ENCODE data around the gene SLC4A1.

Gene SLC4A1

GRCh38 chr17:44233582-44233981 is 34.4 kb downstream of the SLC4A1 start:
- no peak overlapping the region for H3K4me2 ChIP-seq (ENCODE audit: insufficient read depth, low read length)
- no peak overlapping the region for H3K9ac ChIP-seq (ENCODE audit: low read depth, low read length)
- H3K27ac ChIP-seq (ENCODE audit: low read length), result no peak overlapping the region
- TF ChIP-seq CTCF (IDR thresholded peaks at IDR 0.05; ENCODE audit: borderline replicate concordance, extremely low read depth, low read length, poor library complexity, severe bottlenecking) (no peak), EZH2 (IDR thresholded peaks at IDR 0.05; ENCODE audit: borderline replicate concordance, low read depth, low read length, severe bottlenecking) (no peak)
- H3K4me3 ChIP-seq (ENCODE audit: low read depth in 1 of 2, low read length in 2 of 2), result no peak overlapping the region
- no peak for DNase-seq
- no peak for ATAC-seq (ENCODE audit: insufficient read depth, low read depth)
- H3K36me3 ChIP-seq (ENCODE audit: insufficient read depth, low read length), result no peaks in the 10 kb centered on the region
- no peaks in the 10 kb centered on the region for H3K27me3 ChIP-seq (ENCODE audit: insufficient read depth, low read length, poor library complexity)
- H3K4me1 ChIP-seq (ENCODE audit: insufficient read depth, low read length), result no peaks in the 10 kb centered on the region
- H3K9me3 ChIP-seq (ENCODE audit: insufficient read depth, low read length, severe bottlenecking), result no peaks in the 10 kb centered on the region
- no peaks in the 10 kb centered on the region for H4K20me1 ChIP-seq (ENCODE audit: insufficient read depth, low read length)
- no peaks in the 10 kb centered on the region for H3K79me2 ChIP-seq (ENCODE audit: insufficient read depth, low read length)
- H2AFZ ChIP-seq (ENCODE audit: low read depth, low read length), result no peak overlapping the region

GRCh38 chr17:44232061-44232460 is 35.9 kb downstream of the SLC4A1 start:
- no peaks in the 10 kb centered on the region for H3K27me3 ChIP-seq (ENCODE audit: insufficient read depth, low read length, poor library complexity)
- H3K27ac ChIP-seq (ENCODE audit: low read length), result no peak overlapping the region
- TF ChIP-seq CTCF (IDR thresholded peaks at IDR 0.05; ENCODE audit: borderline replicate concordance, extremely low read depth, low read length, poor library complexity, severe bottlenecking) (no peak), EZH2 (IDR thresholded peaks at IDR 0.05; ENCODE audit: borderline replicate concordance, low read depth, low read length, severe bottlenecking) (no peak)
- H3K36me3 ChIP-seq (ENCODE audit: insufficient read depth, low read length), result no peaks in the 10 kb centered on the region
- H3K79me2 ChIP-seq (ENCODE audit: insufficient read depth, low read length), result no peaks in the 10 kb centered on the region
- ATAC-seq (ENCODE audit: insufficient read depth, low read depth) (no peak), DNase-seq (no peak)
- no peak overlapping the region for H3K4me2 ChIP-seq (ENCODE audit: insufficient read depth, low read length)
- H4K20me1 ChIP-seq (ENCODE audit: insufficient read depth, low read length), result no peaks in the 10 kb centered on the region
- no peaks in the 10 kb centered on the region for H3K9me3 ChIP-seq (ENCODE audit: insufficient read depth, low read length, severe bottlenecking)
- H3K4me3 ChIP-seq (ENCODE audit: low read depth in 1 of 2, low read length in 2 of 2), result no peak overlapping the region
- H3K9ac ChIP-seq (ENCODE audit: low read depth, low read length), result no peak overlapping the region
- no peaks in the 10 kb centered on the region for H3K4me1 ChIP-seq (ENCODE audit: insufficient read depth, low read length)
- H2AFZ ChIP-seq (ENCODE audit: low read depth, low read length), result no peak overlapping the region

- TF ChIP-seq EZH2 (IDR thresholded peaks at IDR 0.05; ENCODE audit: borderline replicate concordance, low read depth, low read length, severe bottlenecking) (no peak), CTCF (IDR thresholded peaks at IDR 0.05; ENCODE audit: borderline replicate concordance, extremely low read depth, low read length, poor library complexity, severe bottlenecking) (no peak)
- H3K4me3 ChIP-seq (ENCODE audit: low read depth in 1 of 2, low read length in 2 of 2), result no peak overlapping the region
- no peaks in the 10 kb centered on the region for H3K79me2 ChIP-seq (ENCODE audit: insufficient read depth, low read length)
- H2AFZ ChIP-seq (ENCODE audit: low read depth, low read length), result no peak overlapping the region
- no peaks in the 10 kb centered on the region for H4K20me1 ChIP-seq (ENCODE audit: insufficient read depth, low read length)
- no peak overlapping the region for H3K9ac ChIP-seq (ENCODE audit: low read depth, low read length)
- no peaks in the 10 kb centered on the region for H3K27me3 ChIP-seq (ENCODE audit: insufficient read depth, low read length, poor library complexity)
- no peaks in the 10 kb centered on the region for H3K4me1 ChIP-seq (ENCODE audit: insufficient read depth, low read length)
- no peak overlapping the region for H3K4me2 ChIP-seq (ENCODE audit: insufficient read depth, low read length)
- no peaks in the 10 kb centered on the region for H3K9me3 ChIP-seq (ENCODE audit: insufficient read depth, low read length, severe bottlenecking)
- DNase-seq, result no peak
- no peak overlapping the region for H3K27ac ChIP-seq (ENCODE audit: low read length)
- no peak for ATAC-seq (ENCODE audit: insufficient read depth, low read depth)
- H3K36me3 ChIP-seq (ENCODE audit: insufficient read depth, low read length), result no peaks in the 10 kb centered on the region
Observed at GRCh38 chr17:44230140-44230539, 37.8 kb downstream of the SLC4A1 start.

GRCh38 chr17:44229090-44229489 is 38.8 kb downstream of the SLC4A1 start:
- no peak overlapping the region for H3K4me2 ChIP-seq (ENCODE audit: insufficient read depth, low read length)
- no peaks in the 10 kb centered on the region for H3K9me3 ChIP-seq (ENCODE audit: insufficient read depth, low read length, severe bottlenecking)

More at GRCh38 chr17:44229090-44229489, 38.8 kb downstream of the SLC4A1 start:
- H4K20me1 ChIP-seq (ENCODE audit: insufficient read depth, low read length), result no peaks in the 10 kb centered on the region
- no peaks in the 10 kb centered on the region for H3K4me1 ChIP-seq (ENCODE audit: insufficient read depth, low read length)
- ATAC-seq (ENCODE audit: insufficient read depth, low read depth) (no peak), DNase-seq (no peak)
- TF ChIP-seq CTCF (IDR thresholded peaks at IDR 0.05; ENCODE audit: borderline replicate concordance, extremely low read depth, low read length, poor library complexity, severe bottlenecking), result no peak
- no peak for TF ChIP-seq EZH2 (IDR thresholded peaks at IDR 0.05; ENCODE audit: borderline replicate concordance, low read depth, low read length, severe bottlenecking)
- H3K79me2 ChIP-seq (ENCODE audit: insufficient read depth, low read length), result no peaks in the 10 kb centered on the region
- no peaks in the 10 kb centered on the region for H3K36me3 ChIP-seq (ENCODE audit: insufficient read depth, low read length)
- no peak overlapping the region for H3K9ac ChIP-seq (ENCODE audit: low read depth, low read length)
- H3K27me3 ChIP-seq (ENCODE audit: insufficient read depth, low read length, poor library complexity), result no peaks in the 10 kb centered on the region
- no peak overlapping the region for H3K4me3 ChIP-seq (ENCODE audit: low read depth in 1 of 2, low read length in 2 of 2)
- no peak overlapping the region for H2AFZ ChIP-seq (ENCODE audit: low read depth, low read length)
- H3K27ac ChIP-seq (ENCODE audit: low read length), result no peak overlapping the region

Measured in DND-41 (cell line).